Measurements from ENCODE around the gene NRBF2. TPM values are rescaled to one million over a fixed set of nuclear protein-coding genes. Genes with fewer than 3 reads are reported as not detected.

The NRBF2 gene
- total RNA-seq, 1 experiment from 2014 or later, result 44.9 TPM

DNA sequence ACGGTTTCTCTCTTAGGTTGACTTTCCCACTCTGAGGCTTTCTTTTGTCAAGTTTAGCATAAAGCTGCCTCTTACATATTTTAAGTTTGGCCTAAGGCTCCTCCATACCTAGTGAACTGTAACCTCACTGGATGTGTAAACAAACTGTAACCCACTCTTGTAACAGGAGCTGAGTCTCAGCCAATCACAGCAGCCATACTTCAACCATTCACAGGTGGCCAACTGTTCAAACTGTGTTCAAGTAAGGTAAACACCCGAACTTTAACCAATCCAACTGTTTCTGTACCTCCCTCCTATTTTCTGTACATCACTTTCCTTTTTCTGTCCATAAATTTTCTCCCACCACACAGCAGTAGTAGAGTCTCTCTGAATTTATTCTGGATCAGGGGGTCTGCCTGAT, 7.7 kb upstream of the NRBF2 start:
- POLR2A ChIA-PET, result interaction anchor here (0.6 to 1.3 kb wide), 3 partner anchors 10 to 34 kb away, joined by 3 to 5 read pairs (median 3); no protein-coding TSS in a partner anchor
- BruUV-seq (replicated peaks), result no TSS peak
- Mint-ChIP-seq H3K27ac (ENCODE audit: low read depth, unreplicated experiment) (peak overlapping the region; percentile 23), H3K36me3 (ENCODE audit: insufficient read depth, unreplicated experiment) (no peaks in the 10 kb centered on the region), H3K27me3 (ENCODE audit: insufficient read depth, unreplicated experiment) (no peaks in the 10 kb centered on the region), H3K4me1 (ENCODE audit: insufficient read depth, unreplicated experiment) (no peaks in the 10 kb centered on the region), H3K4me3 (ENCODE audit: unreplicated experiment) (no peak overlapping the region), H3K9me3 (ENCODE audit: unreplicated experiment) (no peaks in the 10 kb centered on the region)
- TF ChIP-seq, protein P1, sequence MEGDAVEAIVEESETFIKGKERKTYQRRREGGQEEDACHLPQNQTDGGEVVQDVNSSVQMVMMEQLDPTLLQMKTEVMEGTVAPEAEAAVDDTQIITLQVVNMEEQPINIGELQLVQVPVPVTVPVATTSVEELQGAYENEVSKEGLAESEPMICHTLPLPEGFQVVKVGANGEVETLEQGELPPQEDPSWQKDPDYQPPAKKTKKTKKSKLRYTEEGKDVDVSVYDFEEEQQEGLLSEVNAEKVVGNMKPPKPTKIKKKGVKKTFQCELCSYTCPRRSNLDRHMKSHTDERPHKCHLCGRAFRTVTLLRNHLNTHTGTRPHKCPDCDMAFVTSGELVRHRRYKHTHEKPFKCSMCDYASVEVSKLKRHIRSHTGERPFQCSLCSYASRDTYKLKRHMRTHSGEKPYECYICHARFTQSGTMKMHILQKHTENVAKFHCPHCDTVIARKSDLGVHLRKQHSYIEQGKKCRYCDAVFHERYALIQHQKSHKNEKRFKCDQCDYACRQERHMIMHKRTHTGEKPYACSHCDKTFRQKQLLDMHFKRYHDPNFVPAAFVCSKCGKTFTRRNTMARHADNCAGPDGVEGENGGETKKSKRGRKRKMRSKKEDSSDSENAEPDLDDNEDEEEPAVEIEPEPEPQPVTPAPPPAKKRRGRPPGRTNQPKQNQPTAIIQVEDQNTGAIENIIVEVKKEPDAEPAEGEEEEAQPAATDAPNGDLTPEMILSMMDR (IDR thresholded peaks at IDR 0.05; ENCODE audit: unreplicated experiment), result no peak
- CTCF ChIA-PET, result interaction anchor here (0.7 kb wide), 2 partner anchors 32 to 1292 kb away, joined by 3 to 5 read pairs; no protein-coding TSS in a partner anchor
- intact Hi-C loops (cut with micrococcal nuclease), result no loop called here
- no peak for DNase-seq (ENCODE audit: unreplicated experiment)

DNA sequence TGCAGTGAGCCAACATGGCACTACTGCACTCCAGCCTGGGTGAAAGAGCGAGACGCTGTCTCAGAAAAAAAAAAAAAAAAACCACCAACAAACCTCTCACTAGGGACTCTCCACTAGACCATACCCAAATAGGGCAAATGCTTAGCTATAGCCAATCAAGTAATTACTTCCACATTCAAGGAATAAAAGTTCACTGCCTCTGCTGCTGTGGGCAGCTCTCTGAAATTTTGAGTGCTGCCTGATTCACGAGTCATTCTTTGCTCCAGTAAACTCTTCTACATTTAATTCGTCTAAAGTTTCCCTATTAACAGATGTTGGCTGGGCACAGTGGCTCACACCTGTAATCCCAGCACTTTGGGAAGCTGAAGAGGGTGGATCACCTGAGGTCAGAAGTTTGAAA, 4.7 kb upstream of the NRBF2 start:
- Mint-ChIP-seq H3K4me1 (ENCODE audit: insufficient read depth, unreplicated experiment) (no peaks in the 10 kb centered on the region), H3K36me3 (ENCODE audit: insufficient read depth, unreplicated experiment) (no peaks in the 10 kb centered on the region), H3K27ac (ENCODE audit: low read depth, unreplicated experiment) (no peak overlapping the region), H3K4me3 (ENCODE audit: unreplicated experiment) (no peak overlapping the region), H3K27me3 (ENCODE audit: insufficient read depth, unreplicated experiment) (no peaks in the 10 kb centered on the region), H3K9me3 (ENCODE audit: unreplicated experiment) (no peaks in the 10 kb centered on the region)
- no TSS peak for BruUV-seq (replicated peaks)
- ChIA-PET POLR2A (interaction anchor here (7.8 kb wide), 1 partner anchor 14 kb away, joined by 154 read pairs; no protein-coding TSS in a partner anchor), CTCF (interaction anchor here (0.6 kb wide), 1 partner anchor 1465 kb away, joined by 3 read pairs; no protein-coding TSS in a partner anchor)
- intact Hi-C loops (cut with micrococcal nuclease), result no loop called here
- TF ChIP-seq, protein P1 (IDR thresholded peaks at IDR 0.05; ENCODE audit: unreplicated experiment), result no peak
- DNase-seq (ENCODE audit: unreplicated experiment), result no peak

DNA sequence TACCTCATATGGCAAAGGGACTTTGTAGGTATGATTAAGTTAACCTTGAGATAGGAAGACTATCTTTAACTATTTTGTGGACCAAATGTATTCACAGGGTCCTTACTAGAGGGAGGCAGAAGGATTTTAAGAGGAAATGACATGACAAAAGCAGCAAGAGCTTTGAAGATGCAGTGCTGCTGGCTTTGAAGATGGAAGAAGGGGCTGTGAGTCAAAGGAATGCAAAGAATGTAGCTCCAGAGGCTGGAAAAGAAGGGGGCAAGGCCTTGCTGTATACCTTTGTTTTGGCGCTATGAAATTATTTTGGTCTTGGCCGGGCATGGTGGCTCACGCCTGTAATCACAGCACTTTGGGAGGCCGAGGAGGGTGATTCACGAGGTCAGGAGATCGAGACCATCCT, 3.2 kb upstream of the NRBF2 start:
- intact Hi-C loops (cut with micrococcal nuclease), result no loop called here
- Mint-ChIP-seq H3K4me3 (ENCODE audit: unreplicated experiment) (no peak overlapping the region), H3K4me1 (ENCODE audit: insufficient read depth, unreplicated experiment) (no peaks in the 10 kb centered on the region), H3K27ac (ENCODE audit: low read depth, unreplicated experiment) (no peak overlapping the region), H3K36me3 (ENCODE audit: insufficient read depth, unreplicated experiment) (no peaks in the 10 kb centered on the region), H3K9me3 (ENCODE audit: unreplicated experiment) (no peaks in the 10 kb centered on the region), H3K27me3 (ENCODE audit: insufficient read depth, unreplicated experiment) (no peaks in the 10 kb centered on the region)
- TF ChIP-seq, protein P1 (IDR thresholded peaks at IDR 0.05; ENCODE audit: unreplicated experiment), result no peak
- no TSS peak for BruUV-seq (replicated peaks)
- POLR2A ChIA-PET, result interaction anchor here (7.8 kb wide), 1 partner anchor 16 kb away, joined by 154 read pairs; no protein-coding TSS in a partner anchor
- DNase-seq (ENCODE audit: unreplicated experiment), result no peak
- CTCF ChIA-PET, result interaction anchor here (0.7 kb wide), 1 partner anchor 11 kb away, joined by 3 read pairs; no protein-coding TSS in a partner anchor

DNA sequence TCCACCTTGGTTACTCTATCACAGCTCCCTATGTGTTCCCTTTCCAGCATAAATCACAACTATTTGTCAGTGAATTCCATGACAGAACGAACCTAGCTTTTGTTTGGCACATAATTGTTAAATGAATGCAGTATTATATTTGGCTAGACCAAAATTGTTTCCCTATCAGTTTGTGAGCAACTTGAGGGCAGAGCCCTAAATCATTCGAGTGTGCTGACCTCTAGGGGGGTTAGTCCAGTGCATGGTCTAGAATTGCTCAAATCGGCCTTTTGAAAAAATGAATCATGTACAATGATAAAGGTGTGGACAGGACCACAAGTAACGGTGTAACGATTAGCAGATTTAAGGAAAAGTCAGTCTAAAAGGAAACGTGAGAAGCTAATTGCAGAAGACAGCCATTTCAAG, 475 bp upstream of the NRBF2 start:
- ChIA-PET CTCF (interaction anchor here (0.7 to 2.6 kb wide), 6 partner anchors 16 to 42 kb away, joined by 3 to 10 read pairs (median 7); no protein-coding TSS in a partner anchor), POLR2A (interaction anchor here (0.6 to 7.8 kb wide), 26 partner anchors 9 to 901 kb away, joined by 3 to 154 read pairs (median 4); partner anchors contain the start of genes ADO and EGR2)
- Mint-ChIP-seq H3K9me3 (ENCODE audit: unreplicated experiment) (no peaks in the 10 kb centered on the region), H3K4me1 (ENCODE audit: insufficient read depth, unreplicated experiment) (peaks cover 6% of the 10 kb centered on the region), H3K27me3 (ENCODE audit: insufficient read depth, unreplicated experiment) (no peaks in the 10 kb centered on the region), H3K36me3 (ENCODE audit: insufficient read depth, unreplicated experiment) (no peaks in the 10 kb centered on the region), H3K4me3 (ENCODE audit: unreplicated experiment) (peak overlapping the region; percentile 86), H3K27ac (ENCODE audit: low read depth, unreplicated experiment) (peak overlapping the region; percentile 86)
- intact Hi-C loops (cut with micrococcal nuclease), result loop anchor here (1.0 to 2.0 kb wide), 2 partner anchors 18 to 48 kb away; no protein-coding TSS in a partner anchor
- TF ChIP-seq, protein P1 (IDR thresholded peaks at IDR 0.05; ENCODE audit: unreplicated experiment), result no peak
- no peak for DNase-seq (ENCODE audit: unreplicated experiment)
- TSS peak; percentile 77 for BruUV-seq (replicated peaks)
